BJ (cell line): ENCODE results near the gene NLRP5. TPM values are rescaled to one million over a fixed set of nuclear protein-coding genes. Genes with fewer than 3 reads are reported as not detected.
"Not testable (repeated sequence)": the region's sequence is repeated elsewhere in the genome, so short reads cannot be mapped to it uniquely, and the experiment has no call there.

Experiments
- CTCF ChIA-PET: fragments of 350-600 bp; formaldehyde crosslinking; extraction: SDS; loops from one replicate; lab custom pipeline; 2021; ENCODE audit warnings: antibody characterized with exemption, inconsistent platforms; lab: Yijun Ruan, JAX
- POLR2A ChIA-PET: fragments of 300-600 bp; sonication (Branson Sonifier 250); formaldehyde crosslinking; extraction: SDS; loops from one replicate; lab custom pipeline; 2021; ENCODE audit warnings: antibody characterized with exemption; lab: Charles Lee
- DNase-seq: peaks from one replicate; pipeline ENCODE4 v3.0.0-alpha.2; 2011; ENCODE audit warnings: low read depth
- H3K27me3 ChIP-seq: 2 replicates; pipeline ENCODE4 v1.6.0; 2011; ENCODE audit warnings: low read length; ENCODE audit not compliant: control insufficient read depth, insufficient read depth
- H3K36me3 ChIP-seq: 2 replicates; pipeline ENCODE4 v1.5.1; 2011; ENCODE audit warnings: low read length; ENCODE audit not compliant: control insufficient read depth, insufficient read depth
- H3K4me3 ChIP-seq: 2 replicates; pipeline ENCODE4 v1.5.1; 2011; ENCODE audit warnings: low read depth, mild to moderate bottlenecking, control low read depth, low read length
- polyA plus RNA-seq: library from polyadenylated mRNA; depleted of rRNA; stranded (reverse); fragments of >200 nt; gene quantifications from 2 replicates; pipeline ENCODE4 v1.2.3, GENCODE V29; 2011
- TF ChIP-seq, protein P1 (sequence below): IDR thresholded peaks from 2 replicates; pipeline ENCODE4 v1.5.1; 2011; ENCODE audit warnings: low read depth, mild to moderate bottlenecking, control low read depth, inconsistent platforms, low read length, moderate library complexity; ENCODE audit not compliant: insufficient read depth

The NLRP5 gene
- polyA plus RNA-seq, 1 experiment: not detected

DNA sequence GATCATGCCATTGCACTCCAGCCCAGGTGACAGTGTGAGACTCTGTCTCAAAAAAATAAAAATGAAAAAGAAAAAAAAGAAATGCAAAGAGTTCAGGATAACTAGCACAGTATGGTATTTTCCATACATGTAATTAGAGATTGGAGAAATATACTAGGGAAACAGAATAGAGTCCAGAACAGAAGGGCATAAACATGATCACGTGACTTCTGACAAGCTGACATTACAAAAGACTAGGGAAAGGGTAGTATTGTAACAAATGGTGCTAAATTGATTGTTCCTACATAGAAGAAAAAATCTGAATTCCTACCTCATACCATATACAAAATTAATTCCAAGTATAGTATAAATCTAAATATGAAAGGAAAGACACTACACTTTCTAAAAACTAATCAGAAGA lies 1.3 kb upstream of the NLRP5 start:
- no peak for DNase-seq
- Histone ChIP-seq H3K36me3 (no peaks in the 10 kb centered on the region), H3K27me3 (no peaks in the 10 kb centered on the region), H3K4me3 (no peak overlapping the region)
- TF ChIP-seq, protein P1, sequence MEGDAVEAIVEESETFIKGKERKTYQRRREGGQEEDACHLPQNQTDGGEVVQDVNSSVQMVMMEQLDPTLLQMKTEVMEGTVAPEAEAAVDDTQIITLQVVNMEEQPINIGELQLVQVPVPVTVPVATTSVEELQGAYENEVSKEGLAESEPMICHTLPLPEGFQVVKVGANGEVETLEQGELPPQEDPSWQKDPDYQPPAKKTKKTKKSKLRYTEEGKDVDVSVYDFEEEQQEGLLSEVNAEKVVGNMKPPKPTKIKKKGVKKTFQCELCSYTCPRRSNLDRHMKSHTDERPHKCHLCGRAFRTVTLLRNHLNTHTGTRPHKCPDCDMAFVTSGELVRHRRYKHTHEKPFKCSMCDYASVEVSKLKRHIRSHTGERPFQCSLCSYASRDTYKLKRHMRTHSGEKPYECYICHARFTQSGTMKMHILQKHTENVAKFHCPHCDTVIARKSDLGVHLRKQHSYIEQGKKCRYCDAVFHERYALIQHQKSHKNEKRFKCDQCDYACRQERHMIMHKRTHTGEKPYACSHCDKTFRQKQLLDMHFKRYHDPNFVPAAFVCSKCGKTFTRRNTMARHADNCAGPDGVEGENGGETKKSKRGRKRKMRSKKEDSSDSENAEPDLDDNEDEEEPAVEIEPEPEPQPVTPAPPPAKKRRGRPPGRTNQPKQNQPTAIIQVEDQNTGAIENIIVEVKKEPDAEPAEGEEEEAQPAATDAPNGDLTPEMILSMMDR: no peak
- POLR2A ChIA-PET: no interaction called here
- CTCF ChIA-PET: no interaction called here

DNA sequence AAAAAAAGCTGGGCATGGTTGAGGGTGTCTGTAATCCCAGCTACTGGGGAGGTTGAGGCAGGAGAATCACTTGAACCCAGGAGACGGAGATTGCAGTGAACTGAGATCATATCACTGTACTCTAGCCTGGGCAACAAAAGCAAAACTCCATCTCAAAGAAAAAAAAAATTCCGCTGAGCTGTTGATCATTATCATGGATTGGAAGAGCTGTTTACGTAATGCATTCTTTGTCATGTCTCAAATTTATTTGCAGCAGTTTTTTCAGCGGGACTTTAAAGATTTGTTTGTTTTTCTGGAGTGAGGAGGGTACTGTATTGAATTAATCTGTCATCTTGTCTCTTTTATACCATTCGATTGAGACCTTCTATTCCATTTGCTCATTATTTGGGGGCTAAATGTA lies 4.3 kb downstream of the NLRP5 start:
- ChIA-PET POLR2A (no interaction called here), CTCF (no interaction called here)
- TF ChIP-seq, protein P1: no peak
- no peak for DNase-seq
- H3K4me3 ChIP-seq: no peak overlapping the region
- no peaks in the 10 kb centered on the region for H3K27me3 ChIP-seq
- no peaks in the 10 kb centered on the region for H3K36me3 ChIP-seq

DNA sequence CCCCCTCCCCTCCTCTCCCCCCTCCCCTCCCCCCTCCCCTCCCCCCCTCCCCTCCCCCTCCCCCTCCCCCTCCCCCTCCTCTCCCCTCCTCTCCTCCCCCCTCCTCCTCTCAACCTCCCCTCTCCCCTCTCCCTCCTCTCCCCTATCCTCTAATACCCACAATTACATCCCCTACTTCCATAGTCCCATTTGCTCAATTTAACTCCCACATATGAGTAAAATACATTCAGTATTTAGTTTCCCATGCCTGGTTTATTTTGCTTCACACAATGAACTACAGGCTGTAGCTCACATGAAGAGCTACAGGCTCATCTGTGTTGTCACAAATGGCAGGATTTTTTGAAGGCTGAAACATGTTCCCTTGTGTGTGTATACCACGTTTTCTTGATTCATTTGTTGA lies 6.9 kb downstream of the NLRP5 start:
- POLR2A ChIA-PET: no interaction called here
- Histone ChIP-seq H3K27me3 (no peaks in the 10 kb centered on the region), H3K36me3 (no peaks in the 10 kb centered on the region), H3K4me3 (no peak overlapping the region)
- TF ChIP-seq, protein P1: no peak
- CTCF ChIA-PET: no interaction called here
- no peak for DNase-seq

DNA sequence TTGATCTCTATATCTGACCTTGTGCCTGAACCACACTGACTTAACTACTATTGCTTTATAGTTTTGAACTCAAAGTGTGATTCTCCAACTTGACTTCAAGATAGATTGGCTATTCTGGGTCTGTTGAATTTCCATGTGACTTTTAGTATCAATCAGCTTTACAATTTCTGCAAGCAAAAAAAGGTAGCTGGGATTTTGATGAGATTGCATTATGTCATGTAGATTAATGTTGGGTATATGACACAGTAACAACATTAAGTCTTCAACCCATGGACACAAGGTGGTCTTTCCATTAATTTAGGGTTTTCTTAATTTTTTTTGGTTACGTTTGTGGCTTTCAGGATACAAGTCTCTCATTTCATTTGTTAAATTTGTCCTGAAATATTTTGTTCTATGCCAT lies 28.2 kb downstream of the NLRP5 start:
- CTCF ChIA-PET: no interaction called here
- Histone ChIP-seq H3K4me3 (no peak overlapping the region), H3K27me3 (no peaks in the 10 kb centered on the region), H3K36me3 (no peaks in the 10 kb centered on the region)
- DNase-seq: no peak
- POLR2A ChIA-PET: no interaction called here
- TF ChIP-seq, protein P1: no peak

DNA sequence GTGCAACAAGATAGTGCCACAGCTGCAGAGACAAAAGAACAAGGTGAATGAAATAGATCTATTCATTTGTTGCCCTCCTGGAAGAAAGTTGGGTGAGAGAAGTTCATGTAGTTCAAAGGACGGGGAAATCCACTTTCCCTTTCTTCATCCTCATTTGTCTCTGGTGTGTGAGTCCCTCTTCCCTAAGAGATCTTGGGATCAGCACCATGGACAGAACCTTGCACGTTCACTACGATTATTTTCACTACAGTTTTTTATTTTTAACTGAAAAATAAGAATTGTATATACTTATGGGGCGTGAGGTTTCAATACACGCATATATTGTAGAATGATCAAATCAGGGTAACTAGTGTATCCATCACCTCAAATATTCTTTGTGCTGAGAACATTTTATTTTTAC lies 29.2 kb downstream of the NLRP5 start:
- no peaks in the 10 kb centered on the region for H3K36me3 ChIP-seq
- DNase-seq: no peak
- TF ChIP-seq, protein P1: no peak
- ChIA-PET POLR2A (no interaction called here), CTCF (no interaction called here)
- no peaks in the 10 kb centered on the region for H3K27me3 ChIP-seq
- H3K4me3 ChIP-seq: no peak overlapping the region

DNA sequence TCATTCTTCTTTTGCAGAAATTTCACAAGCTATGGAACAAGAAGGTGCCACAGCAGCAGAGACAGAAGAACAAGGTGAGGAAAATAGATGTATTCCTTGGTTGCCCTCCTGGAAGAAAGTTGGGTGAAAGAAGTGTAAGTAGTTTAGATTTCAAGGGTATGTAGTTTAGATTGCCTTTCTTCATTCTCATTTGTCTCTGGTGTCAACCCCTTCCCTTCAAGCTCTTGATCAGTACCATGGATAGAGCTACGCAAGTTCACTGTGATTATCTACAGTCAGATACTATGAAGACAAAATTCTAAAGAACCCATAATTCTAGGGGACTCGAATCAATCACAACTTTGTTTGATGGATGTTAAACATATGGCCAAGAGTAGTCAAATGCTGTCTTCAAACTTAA lies 32.8 kb downstream of the NLRP5 start:
- POLR2A ChIA-PET, DNase-seq, H3K4me3 ChIP-seq, H3K36me3 ChIP-seq, CTCF ChIA-PET, H3K27me3 ChIP-seq: not testable (repeated sequence)

DNA sequence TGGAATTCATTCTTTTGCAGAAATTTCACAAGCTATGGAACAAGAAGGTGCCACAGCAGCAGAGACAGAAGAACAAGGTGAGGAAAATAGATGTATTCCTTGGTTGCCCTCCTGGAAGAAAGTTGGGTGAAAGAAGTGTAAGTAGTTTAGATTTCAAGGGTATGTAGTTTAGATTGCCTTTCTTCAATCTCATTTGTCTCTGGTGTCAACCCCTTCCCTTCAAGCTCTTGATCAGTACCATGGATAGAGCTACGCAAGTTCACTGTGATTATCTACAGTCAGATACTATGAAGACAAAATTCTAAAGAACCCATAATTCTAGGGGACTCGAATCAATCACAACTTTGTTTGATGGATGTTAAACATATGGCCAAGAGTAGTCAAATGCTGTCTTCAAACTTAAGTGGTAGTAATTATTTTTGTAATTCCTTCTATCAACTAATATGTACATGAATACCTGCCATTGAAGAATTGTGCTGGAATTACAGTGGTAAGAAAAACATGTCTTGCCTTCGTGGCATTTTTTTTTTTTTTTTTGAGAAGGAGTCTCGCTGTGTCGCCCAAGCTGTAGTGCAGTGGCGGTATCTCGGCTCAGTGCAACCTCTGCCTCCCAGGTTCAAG lies 33.9 kb downstream of the NLRP5 start:
- CTCF ChIA-PET, H3K36me3 ChIP-seq, POLR2A ChIA-PET, H3K4me3 ChIP-seq, DNase-seq, H3K27me3 ChIP-seq: not testable (repeated sequence)
